ENCODE measurements around the gene NAB1.

NAB1 gene

GRCh38 chr2:190636361-190636760 lies 12.5 kb upstream of the NAB1 start:
- Histone ChIP-seq H3K4me3 (no peak overlapping the region), H3K27ac (peak overlapping the region in 9 of 21 experiments; percentile 3 to 76 (median 48))

GRCh38 chr2:190637281-190637734 lies 11.6 kb upstream of the NAB1 start:
- H3K27ac ChIP-seq = peak overlapping the region in 18 of 21 experiments; percentile 2 to 76 (median 46)
- no peak overlapping the region for H3K4me3 ChIP-seq

GRCh38 chr2:190637903-190638618 lies 10.8 kb upstream of the NAB1 start:
- peak overlapping the region in 14 of 21 experiments; percentile 4 to 76 (median 48) for H3K27ac ChIP-seq
- H3K4me3 ChIP-seq = no peak overlapping the region

- H3K4me3 ChIP-seq = no peak overlapping the region
- H3K27ac ChIP-seq = no peak overlapping the region
Measured at GRCh38 chr2:190640117-190640516, 8.8 kb upstream of the NAB1 start.

GRCh38 chr2:190641469-190641868 lies 7.4 kb upstream of the NAB1 start:
- Histone ChIP-seq H3K27ac (peak overlapping the region in 1 of 21 experiments; percentile 8), H3K4me3 (no peak overlapping the region)

- H3K27ac ChIP-seq = peak overlapping the region in 16 of 21 experiments; percentile 9 to 99 (median 58)
- H3K4me3 ChIP-seq = peak overlapping the region in 2 of 7 experiments; percentile 5 to 98
Measured at GRCh38 chr2:190646780-190647522, 1.9 kb upstream of the NAB1 start.

GRCh38 chr2:190648289-190649034 lies 421 bp upstream of the NAB1 start:
- peak overlapping the region; percentile 69 to 99 (median 97) for H3K27ac ChIP-seq
- H3K4me3 ChIP-seq = peak overlapping the region; percentile 57 to 98 (median 78)

GRCh38 chr2:190649798-190650390 lies 1.0 kb downstream of the NAB1 start:
- peak overlapping the region; percentile 57 to 98 (median 78) for H3K4me3 ChIP-seq
- H3K27ac ChIP-seq = peak overlapping the region; percentile 92 to 99 (median 98)

GRCh38 chr2:190651413-190651812 lies 2.5 kb downstream of the NAB1 start:
- Histone ChIP-seq H3K4me3 (peak overlapping the region in 4 of 7 experiments; percentile 57 to 98 (median 78)), H3K27ac (peak overlapping the region in 12 of 21 experiments; percentile 23 to 99 (median 96))

- H3K27ac ChIP-seq = peak overlapping the region in 1 of 21 experiments; percentile 18
- H3K4me3 ChIP-seq = no peak overlapping the region
Measured at GRCh38 chr2:190653231-190653630, 4.3 kb downstream of the NAB1 start.

- Histone ChIP-seq H3K27ac (no peak overlapping the region), H3K4me3 (no peak overlapping the region)
Measured at GRCh38 chr2:190653931-190654330, 5.0 kb downstream of the NAB1 start.

GRCh38 chr2:190655113-190655512 lies 6.2 kb downstream of the NAB1 start:
- Histone ChIP-seq H3K4me3 (no peak overlapping the region), H3K27ac (no peak overlapping the region)

- Histone ChIP-seq H3K4me3 (no peak overlapping the region), H3K27ac (peak overlapping the region in 2 of 21 experiments; percentile 6 to 24)
Measured at GRCh38 chr2:190655570-190655969, 6.7 kb downstream of the NAB1 start.

GRCh38 chr2:190656301-190656700 lies 7.4 kb downstream of the NAB1 start:
- Histone ChIP-seq H3K4me3 (no peak overlapping the region), H3K27ac (peak overlapping the region in 1 of 21 experiments; percentile 6)

- H3K27ac ChIP-seq = no peak overlapping the region
- no peak overlapping the region for H3K4me3 ChIP-seq
Measured at GRCh38 chr2:190657474-190658255, 8.8 kb downstream of the NAB1 start.

GRCh38 chr2:190659553-190659952 lies 10.7 kb downstream of the NAB1 start:
- no peak overlapping the region for H3K4me3 ChIP-seq
- H3K27ac ChIP-seq = no peak overlapping the region

GRCh38 chr2:190662754-190663153 lies 13.9 kb downstream of the NAB1 start:
- Histone ChIP-seq H3K4me3 (no peak overlapping the region), H3K27ac (peak overlapping the region in 1 of 21 experiments; percentile 7)

GRCh38 chr2:190663348-190663747 lies 14.5 kb downstream of the NAB1 start:
- Histone ChIP-seq H3K4me3 (no peak overlapping the region), H3K27ac (no peak overlapping the region)

- Histone ChIP-seq H3K4me3 (no peak overlapping the region), H3K27ac (no peak overlapping the region)
Measured at GRCh38 chr2:190663839-190664238, 15.0 kb downstream of the NAB1 start.
